CD1c-positive myeloid dendritic cell (primary cell): Measurements from ENCODE around the gene IGSF11.
A peak's percentile ranks its signal among the peaks of the same experiment; 100 is the strongest.
"Not testable (repeated sequence)": the region's sequence is repeated elsewhere in the genome, so short reads cannot be mapped to it uniquely, and the experiment has no call there.

Experiments used
- DNase-seq: peaks from one replicate; pipeline ENCODE4 v3.0.0-alpha.2; 2016; ENCODE audit errors: extremely low spot score

IGSF11 gene

GRCh38 chr3:118990823-118991560, 43.7 kb downstream of the IGSF11 start:
- no peak for DNase-seq

- DNase-seq = no peak
Observed at GRCh38 chr3:118988198-118989130, 46.2 kb downstream of the IGSF11 start.

- no peak for DNase-seq
Observed at GRCh38 chr3:118987477-118987876, 47.2 kb downstream of the IGSF11 start.

- no peak for DNase-seq
Observed at GRCh38 chr3:118986734-118987133, 47.9 kb downstream of the IGSF11 start.

- DNase-seq = no peak
Observed at GRCh38 chr3:118984699-118985098, 49.9 kb downstream of the IGSF11 start.

- DNase-seq = no peak
Observed at GRCh38 chr3:118981494-118982134, 53.0 kb downstream of the IGSF11 start.

- no peak for DNase-seq
Observed at GRCh38 chr3:118980832-118981231, 53.8 kb downstream of the IGSF11 start.

GRCh38 chr3:118978393-118978758, 56.3 kb downstream of the IGSF11 start:
- no peak for DNase-seq

GRCh38 chr3:118977671-118978392, 56.8 kb downstream of the IGSF11 start:
- no peak for DNase-seq

GRCh38 chr3:118977118-118977517, 57.5 kb downstream of the IGSF11 start:
- no peak for DNase-seq

GRCh38 chr3:118975476-118975875, 59.2 kb downstream of the IGSF11 start:
- DNase-seq = not testable (repeated sequence)

GRCh38 chr3:118974356-118975097, 60.1 kb downstream of the IGSF11 start:
- DNase-seq = no peak

GRCh38 chr3:118973050-118973449, 61.6 kb downstream of the IGSF11 start:
- no peak for DNase-seq

GRCh38 chr3:118970819-118971218, 63.8 kb downstream of the IGSF11 start:
- DNase-seq = no peak

- no peak for DNase-seq
Observed at GRCh38 chr3:118968640-118969039, 66.0 kb downstream of the IGSF11 start.

- DNase-seq = no peak
Observed at GRCh38 chr3:118968111-118968510, 66.5 kb downstream of the IGSF11 start.

GRCh38 chr3:118966700-118967099, 67.9 kb downstream of the IGSF11 start:
- no peak for DNase-seq

GRCh38 chr3:118963711-118964110, 70.9 kb downstream of the IGSF11 start:
- no peak for DNase-seq

GRCh38 chr3:118960876-118961450, 73.7 kb downstream of the IGSF11 start:
- no peak for DNase-seq

GRCh38 chr3:118955914-118956556, 78.6 kb downstream of the IGSF11 start:
- peak; percentile 2 for DNase-seq
